ENCODE results near the gene GOLGA3.
"Not testable (repeated sequence)": the region's sequence is repeated elsewhere in the genome, so short reads cannot be mapped to it uniquely, and the experiment has no call there.

GOLGA3 gene, protein sequence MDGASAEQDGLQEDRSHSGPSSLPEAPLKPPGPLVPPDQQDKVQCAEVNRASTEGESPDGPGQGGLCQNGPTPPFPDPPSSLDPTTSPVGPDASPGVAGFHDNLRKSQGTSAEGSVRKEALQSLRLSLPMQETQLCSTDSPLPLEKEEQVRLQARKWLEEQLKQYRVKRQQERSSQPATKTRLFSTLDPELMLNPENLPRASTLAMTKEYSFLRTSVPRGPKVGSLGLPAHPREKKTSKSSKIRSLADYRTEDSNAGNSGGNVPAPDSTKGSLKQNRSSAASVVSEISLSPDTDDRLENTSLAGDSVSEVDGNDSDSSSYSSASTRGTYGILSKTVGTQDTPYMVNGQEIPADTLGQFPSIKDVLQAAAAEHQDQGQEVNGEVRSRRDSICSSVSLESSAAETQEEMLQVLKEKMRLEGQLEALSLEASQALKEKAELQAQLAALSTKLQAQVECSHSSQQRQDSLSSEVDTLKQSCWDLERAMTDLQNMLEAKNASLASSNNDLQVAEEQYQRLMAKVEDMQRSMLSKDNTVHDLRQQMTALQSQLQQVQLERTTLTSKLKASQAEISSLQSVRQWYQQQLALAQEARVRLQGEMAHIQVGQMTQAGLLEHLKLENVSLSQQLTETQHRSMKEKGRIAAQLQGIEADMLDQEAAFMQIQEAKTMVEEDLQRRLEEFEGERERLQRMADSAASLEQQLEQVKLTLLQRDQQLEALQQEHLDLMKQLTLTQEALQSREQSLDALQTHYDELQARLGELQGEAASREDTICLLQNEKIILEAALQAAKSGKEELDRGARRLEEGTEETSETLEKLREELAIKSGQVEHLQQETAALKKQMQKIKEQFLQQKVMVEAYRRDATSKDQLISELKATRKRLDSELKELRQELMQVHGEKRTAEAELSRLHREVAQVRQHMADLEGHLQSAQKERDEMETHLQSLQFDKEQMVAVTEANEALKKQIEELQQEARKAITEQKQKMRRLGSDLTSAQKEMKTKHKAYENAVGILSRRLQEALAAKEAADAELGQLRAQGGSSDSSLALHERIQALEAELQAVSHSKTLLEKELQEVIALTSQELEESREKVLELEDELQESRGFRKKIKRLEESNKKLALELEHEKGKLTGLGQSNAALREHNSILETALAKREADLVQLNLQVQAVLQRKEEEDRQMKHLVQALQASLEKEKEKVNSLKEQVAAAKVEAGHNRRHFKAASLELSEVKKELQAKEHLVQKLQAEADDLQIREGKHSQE (N-terminal part only)

DNA sequence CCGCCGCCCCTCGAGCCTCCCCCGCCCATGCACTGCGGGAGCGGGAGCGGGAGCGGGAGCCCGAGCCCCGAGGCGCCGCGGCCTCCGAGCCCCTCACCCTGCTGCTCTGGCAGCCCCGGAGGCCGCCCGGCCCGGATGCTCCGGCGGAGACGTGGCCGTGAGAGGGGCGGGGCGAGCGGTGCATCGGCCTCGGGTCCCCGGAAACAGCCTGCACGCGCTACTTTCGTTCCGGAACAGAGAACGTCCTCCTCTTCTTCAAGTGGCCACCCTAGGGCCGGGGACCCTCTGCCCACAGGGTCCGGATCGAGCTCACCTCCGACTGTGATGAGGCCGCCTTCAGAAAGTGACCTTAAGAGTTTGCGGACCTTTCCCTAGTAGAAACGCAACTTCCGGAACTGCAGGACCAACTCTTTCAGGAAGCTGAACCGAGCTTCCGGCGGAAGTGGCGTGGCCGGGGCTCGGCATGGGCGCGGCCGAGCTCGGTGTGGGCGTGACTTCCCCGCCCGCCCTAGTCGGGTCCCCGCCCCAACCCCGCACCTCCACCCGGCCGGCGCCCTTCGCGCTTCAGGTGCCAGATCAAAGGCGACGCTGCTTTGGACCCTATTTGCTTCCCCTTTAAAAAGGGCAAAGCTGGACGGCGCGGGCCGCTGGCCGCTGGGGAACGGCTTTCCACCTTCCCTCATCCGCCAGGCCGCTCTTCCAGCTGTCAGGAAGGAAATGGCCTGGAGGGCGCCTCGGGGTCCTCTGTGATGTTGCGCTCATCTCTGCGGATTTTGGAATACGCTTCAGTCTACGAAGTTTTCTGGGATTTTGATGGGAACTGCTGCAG, at the start of gene GOLGA3:
Gene GOLGA3, minus strand, starts transcription at position 164 of the 829 bp plus-strand sequence. CDS start 6,741 bp downstream, outside the sequence.
- DNase-seq (ENCODE audit: low read depth in 2 of 3, low spot score in 1 of 3): peak; percentile 90 to 91 (median 91)

DNA sequence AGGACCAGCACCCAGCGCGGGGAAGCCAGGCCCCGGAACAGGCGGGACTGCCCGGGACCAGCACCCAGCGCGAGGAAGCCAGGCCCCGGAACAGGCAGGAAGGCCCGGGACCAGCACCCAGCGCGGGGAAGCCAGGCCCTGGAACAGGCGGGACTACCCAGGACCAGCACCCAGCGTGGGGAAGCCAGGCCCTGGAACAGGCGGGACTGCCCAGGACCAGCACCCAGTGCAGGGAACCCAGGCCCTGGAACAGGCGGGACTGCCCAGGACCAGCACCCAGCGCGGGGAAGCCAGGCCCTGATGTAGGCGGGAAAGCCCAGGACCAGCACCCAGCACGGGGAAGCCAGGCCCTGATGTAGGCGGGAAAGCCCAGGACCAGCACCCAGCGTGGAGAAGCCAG, 46.0 kb upstream of the GOLGA3 start:
- not testable (repeated sequence) for DNase-seq (ENCODE audit: low read depth in 2 of 3, low spot score in 1 of 3)

DNA sequence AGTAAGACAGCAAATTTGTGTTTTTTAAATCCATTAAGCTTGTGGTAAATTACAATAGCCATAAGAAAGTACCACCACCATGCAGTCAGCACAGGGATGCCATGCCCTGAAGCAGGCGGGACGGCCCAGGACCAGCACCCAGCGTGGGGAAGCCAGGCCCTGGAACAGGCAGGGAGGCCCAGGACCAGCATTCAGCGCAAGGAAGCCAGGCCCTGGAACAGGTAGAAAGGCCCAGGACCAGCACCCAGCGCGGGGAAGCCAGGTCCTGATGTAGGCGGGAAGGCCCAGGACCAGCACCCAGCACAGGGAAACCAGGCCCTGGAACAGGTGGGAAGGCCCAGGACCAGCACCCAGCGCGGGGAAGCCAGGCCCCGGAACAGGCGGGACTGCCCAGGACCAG, 45.5 kb upstream of the GOLGA3 start:
- no peak for DNase-seq (ENCODE audit: low read depth in 2 of 3, low spot score in 1 of 3)

- DNase-seq (ENCODE audit: low read depth in 2 of 3, low spot score in 1 of 3): no peak
Measured at GRCh38 chr12:132873724-132874123, 45.1 kb upstream of the GOLGA3 start.

DNA sequence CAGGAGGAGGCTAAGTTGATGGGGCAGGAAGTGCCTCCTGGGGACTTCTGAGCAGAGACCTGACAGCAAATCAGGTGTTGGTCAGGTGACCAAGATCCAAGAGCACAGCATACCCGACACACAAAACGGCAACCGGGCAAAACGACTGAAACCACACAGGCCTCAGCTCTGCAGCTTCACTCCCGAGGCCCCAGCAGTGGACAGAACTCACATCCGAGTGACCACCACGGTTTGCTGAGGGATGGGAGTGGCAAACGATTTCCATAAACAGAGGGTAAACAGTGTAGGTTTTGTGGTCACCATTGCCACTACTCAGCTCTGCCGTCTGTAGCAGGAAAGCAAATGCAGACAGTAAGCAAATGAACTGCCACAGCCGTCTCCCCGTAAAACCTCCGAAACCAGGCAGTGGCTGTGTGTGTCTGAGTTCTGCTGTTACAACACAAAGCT, 44.3 kb upstream of the GOLGA3 start:
- no peak for DNase-seq (ENCODE audit: low read depth in 2 of 3, low spot score in 1 of 3)

- no peak for DNase-seq (ENCODE audit: low read depth in 2 of 3, low spot score in 1 of 3)
Measured at GRCh38 chr12:132872073-132872855, 43.6 kb upstream of the GOLGA3 start.

- DNase-seq (ENCODE audit: low read depth in 2 of 3, low spot score in 1 of 3): no peak
Measured at GRCh38 chr12:132869551-132869950, 40.9 kb upstream of the GOLGA3 start.

DNA sequence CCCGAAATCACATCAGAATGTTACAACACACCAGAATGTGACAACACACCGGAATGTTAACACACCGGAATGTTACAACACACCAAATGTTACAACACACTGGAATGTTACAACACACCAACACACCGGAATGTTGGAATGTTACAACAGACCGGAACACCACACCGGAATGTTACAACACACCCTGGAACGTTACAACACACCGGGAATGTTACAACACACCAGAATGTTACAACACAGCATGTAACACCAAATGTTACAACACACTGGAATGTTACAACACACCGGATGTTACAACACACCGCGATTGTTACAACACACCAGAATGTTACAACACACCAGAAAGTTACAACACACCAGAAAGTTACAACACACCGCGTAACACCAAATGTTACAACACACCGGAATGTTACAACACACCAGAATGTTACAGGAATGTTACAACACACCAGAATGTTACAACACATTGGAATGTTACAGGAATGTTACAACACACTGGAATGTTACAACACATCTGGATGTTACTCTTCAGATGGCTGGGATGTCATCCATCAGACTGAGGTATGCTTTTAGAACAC, 37.7 kb upstream of the GOLGA3 start:
- DNase-seq (ENCODE audit: low read depth in 2 of 3, low spot score in 1 of 3): no peak

GRCh38 chr12:132861558-132861957, 32.9 kb upstream of the GOLGA3 start:
- DNase-seq (ENCODE audit: low read depth in 2 of 3, low spot score in 1 of 3): no peak

GRCh38 chr12:132858718-132859266, 30.1 kb upstream of the GOLGA3 start:
- DNase-seq (ENCODE audit: low read depth in 2 of 3, low spot score in 1 of 3): no peak

DNA sequence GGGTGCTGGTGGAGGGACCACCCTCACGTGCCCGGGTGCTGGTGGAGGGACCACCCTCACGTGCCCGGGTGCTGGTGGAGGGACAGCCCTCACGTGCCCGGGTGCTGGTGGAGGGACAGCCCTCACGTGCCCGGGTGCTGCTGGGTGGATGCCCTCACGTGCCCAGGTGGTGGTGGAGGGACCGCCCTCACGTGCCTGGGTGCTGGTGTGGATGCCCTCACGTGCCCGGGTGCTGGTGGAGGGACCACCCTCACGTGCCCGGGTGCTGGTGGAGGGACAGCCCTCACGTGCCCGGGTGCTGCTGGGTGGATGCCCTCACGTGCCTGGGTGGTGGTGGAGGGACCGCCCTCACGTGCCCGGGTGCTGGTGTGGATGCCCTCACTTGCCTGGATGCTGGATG, 28.4 kb upstream of the GOLGA3 start:
- DNase-seq (ENCODE audit: low read depth in 2 of 3, low spot score in 1 of 3): not testable (repeated sequence)

GRCh38 chr12:132856581-132856980, 27.9 kb upstream of the GOLGA3 start:
- DNase-seq (ENCODE audit: low read depth in 2 of 3, low spot score in 1 of 3): no peak

- DNase-seq (ENCODE audit: low read depth in 2 of 3, low spot score in 1 of 3): not testable (repeated sequence)
Measured at GRCh38 chr12:132855211-132855610, 26.5 kb upstream of the GOLGA3 start.

- no peak for DNase-seq (ENCODE audit: low read depth in 2 of 3, low spot score in 1 of 3)
Measured at GRCh38 chr12:132853285-132854092, 24.8 kb upstream of the GOLGA3 start.

DNA sequence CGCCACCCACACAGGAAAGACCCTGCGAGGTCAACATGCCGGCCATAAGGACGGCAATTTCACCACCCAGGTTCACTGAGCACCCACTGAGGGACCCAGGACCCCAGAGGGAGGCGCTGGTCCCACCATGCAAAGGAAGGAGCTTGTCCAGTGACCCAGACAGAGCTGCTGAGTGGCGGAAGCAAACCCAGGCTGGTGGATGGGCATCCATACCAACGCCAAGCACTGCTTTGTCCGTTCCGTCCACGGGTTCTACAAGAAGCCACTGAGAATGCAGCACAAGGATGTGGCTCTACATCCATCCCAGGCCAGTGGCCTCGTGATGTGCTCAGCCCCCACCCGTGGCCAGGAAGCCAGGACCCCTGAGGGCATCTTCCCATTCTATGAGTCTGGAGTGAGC, 23.8 kb upstream of the GOLGA3 start:
- DNase-seq (ENCODE audit: low read depth in 2 of 3, low spot score in 1 of 3): no peak

GRCh38 chr12:132851465-132851864, 22.8 kb upstream of the GOLGA3 start:
- no peak for DNase-seq (ENCODE audit: low read depth in 2 of 3, low spot score in 1 of 3)

GRCh38 chr12:132850291-132850690, 21.6 kb upstream of the GOLGA3 start:
- no peak for DNase-seq (ENCODE audit: low read depth in 2 of 3, low spot score in 1 of 3)

- DNase-seq (ENCODE audit: low read depth in 2 of 3, low spot score in 1 of 3): no peak
Measured at GRCh38 chr12:132848521-132848920, 19.9 kb upstream of the GOLGA3 start.
